Esophagus muscularis mucosa (tissue), 4 donors: ENCODE data around the gene FILIP1L. TPM values are rescaled to one million over a fixed set of nuclear protein-coding genes. Genes with fewer than 3 reads are reported as not detected.

ENCODE experiments used
- DNase-seq: peaks from one replicate; pipeline ENCODE4 v3.0.0-alpha.2; 2017; ENCODE audit errors: extremely low spot score
- H3K27ac ChIP-seq, 4 donors: fragments of 200-600 bp; sonication (generic); replicated peaks in 1 of 4; 1 replicate in 3 of 4; 2 replicates in 1 of 4; pipeline ENCODE4 v1.5.1; 2016 to 2019; ENCODE audit warnings: mild to moderate bottlenecking in 1 of 4
- H3K27me3 ChIP-seq, 4 donors: fragments of 200-600 bp; sonication (generic); one replicate each; pipeline versions ENCODE4 v1.5.1 to v1.6.0; 2016 to 2019
- H3K36me3 ChIP-seq, 4 donors: fragments of 200-600 bp; sonication (generic); one replicate each; pipeline ENCODE4 v1.5.1; 2016 to 2019
- H3K4me1 ChIP-seq, 4 donors: fragments of 200-600 bp; sonication (generic); one replicate each; pipeline ENCODE4 v1.5.1; 2016 to 2019
- H3K4me3 ChIP-seq, 4 donors: fragments of 200-600 bp; sonication (generic); 1 replicate in 2 of 4; 2 replicates in 2 of 4; pipeline ENCODE4 v1.5.1; 2016 to 2019; ENCODE audit warnings: mild to moderate bottlenecking in 4 of 4, moderate library complexity in 1 of 4
- H3K9me3 ChIP-seq, 4 donors: fragments of 200-600 bp; sonication (generic); 1 replicate in 3 of 4; 2 replicates in 1 of 4; pipeline ENCODE4 v1.5.1; 2016 to 2019
- CTCF ChIP-seq, 3 experiments: fragments of 200-600 bp in 2 of 3; fragments of 450-650 bp in 1 of 3; sonication (generic) in 2 of 3; IDR thresholded peaks; one replicate each; pipeline ENCODE4 v1.5.1; 2017 to 2019; ENCODE audit warnings: antibody characterized with exemption in 3 of 3, mild to moderate bottlenecking in 2 of 3, moderate library complexity in 1 of 3
- EP300 ChIP-seq: sonication (generic); formaldehyde crosslinking; IDR thresholded peaks from one replicate; pipeline ENCODE4 v1.6.1; 2017; ENCODE audit warnings: antibody characterized with exemption
- POLR2A ChIP-seq: fragments of 450-650 bp; IDR thresholded peaks from one replicate; pipeline ENCODE4 v1.6.1; 2017; ENCODE audit warnings: antibody characterized with exemption, moderate library complexity, mild to moderate bottlenecking, low read depth
- POLR2AphosphoS5 ChIP-seq, 2 donors: sonication (generic); formaldehyde crosslinking; IDR thresholded peaks; one replicate each; pipeline ENCODE4 v1.6.1; 2017; ENCODE audit warnings: antibody characterized with exemption in 2 of 2
- WGBS: methylation state at CpG from one replicate; pipeline ENCODE4 v1.1.5; 2018; 5-methylcytosine and 5-hydroxymethylcytosine counted together
- intact Hi-C: fragments of 100-400 bp; cut with DNase I; formaldehyde crosslinking; loops from one replicate; pipeline ENCODE4 v1.15.1; 2023
- total RNA-seq, 4 donors: library from RNA; depleted of rRNA; stranded (reverse); fragments of >200 nt; gene quantifications; one replicate each; pipeline versions ENCODE4 v1.1.0 to v1.2.1, GENCODE V29; 2016

Gene FILIP1L
- total RNA-seq, 4 donors from 2014 or later, result 120 to 134 (median 127) TPM

GRCh38 chr3:99921377-99921695 lies 193.0 kb downstream of the FILIP1L start:
- 96% methylated on average over 1 of the region's 1 CpG for WGBS
- DNase-seq, result no peak
- Histone ChIP-seq H3K27ac (peak overlapping the region; percentile 50 to 59 (median 52)), H3K9me3 (no peaks in the 10 kb centered on the region), H3K36me3 (no peaks in the 10 kb centered on the region), H3K4me1 (peaks cover 41 to 50% (median 46%) of the 10 kb centered on the region in 4 donors), H3K4me3 (no peak overlapping the region), H3K27me3 (no peaks in the 10 kb centered on the region)
- intact Hi-C loops, result no loop called here
- TF ChIP-seq POLR2A, result no peak
- TF ChIP-seq EP300, result no peak
- TF ChIP-seq POLR2AphosphoS5 (IDR thresholded peaks at IDR 0.05), result no peak
- no peak for TF ChIP-seq CTCF (IDR thresholded peaks at IDR 0.05)

GRCh38 chr3:99920481-99921376 lies 193.6 kb downstream of the FILIP1L start:
- no peak for TF ChIP-seq POLR2A
- TF ChIP-seq CTCF (IDR thresholded peaks at IDR 0.05), result no peak
- no peak for TF ChIP-seq EP300
- peak; percentile 19 to 28 for TF ChIP-seq POLR2AphosphoS5 (IDR thresholded peaks at IDR 0.05)
- Histone ChIP-seq H3K27ac (peak overlapping the region; percentile 50 to 59 (median 52)), H3K36me3 (no peaks in the 10 kb centered on the region), H3K4me3 (no peak overlapping the region), H3K9me3 (no peaks in the 10 kb centered on the region), H3K4me1 (peaks cover 37 to 45% (median 41%) of the 10 kb centered on the region in 4 donors), H3K27me3 (no peaks in the 10 kb centered on the region)
- WGBS, result 60% methylated on average over 10 of the region's 10 CpGs
- intact Hi-C loops, result no loop called here
- no peak for DNase-seq

- no peak for TF ChIP-seq CTCF (IDR thresholded peaks at IDR 0.05)
- no peak for TF ChIP-seq POLR2AphosphoS5 (IDR thresholded peaks at IDR 0.05)
- TF ChIP-seq POLR2A, result no peak
- no peak for TF ChIP-seq EP300
- Histone ChIP-seq H3K36me3 (no peaks in the 10 kb centered on the region), H3K9me3 (no peaks in the 10 kb centered on the region), H3K27ac (peak overlapping the region; percentile 50 to 59 (median 52)), H3K27me3 (no peaks in the 10 kb centered on the region), H3K4me3 (no peak overlapping the region), H3K4me1 (peaks cover 30 to 39% (median 35%) of the 10 kb centered on the region in 4 donors)
- intact Hi-C loops, result no loop called here
- no peak for DNase-seq
Measured at GRCh38 chr3:99919694-99920093, 194.6 kb downstream of the FILIP1L start.

GRCh38 chr3:99918715-99919114 lies 195.6 kb downstream of the FILIP1L start:
- intact Hi-C loops, result no loop called here
- Histone ChIP-seq H3K27ac (peak overlapping the region in 1 of 4 donors; percentile 59), H3K4me1 (peaks cover 30 to 39% (median 35%) of the 10 kb centered on the region in 4 donors), H3K27me3 (no peaks in the 10 kb centered on the region), H3K36me3 (no peaks in the 10 kb centered on the region), H3K4me3 (no peak overlapping the region), H3K9me3 (no peaks in the 10 kb centered on the region)
- no peak for DNase-seq
- TF ChIP-seq EP300, result no peak

- no peaks in the 10 kb centered on the region for H3K36me3 ChIP-seq
- no peak overlapping the region for H3K4me3 ChIP-seq
- intact Hi-C loops, result no loop called here
- H3K4me1 ChIP-seq, result peaks cover 20 to 32% (median 25%) of the 10 kb centered on the region in 4 donors
- WGBS, result 93% methylated on average over 3 of the region's 3 CpGs
- H3K9me3 ChIP-seq, result no peaks in the 10 kb centered on the region
- DNase-seq, result no peak
- no peak for TF ChIP-seq POLR2A
- H3K27ac ChIP-seq, result no peak overlapping the region
- H3K27me3 ChIP-seq, result no peaks in the 10 kb centered on the region
Measured at GRCh38 chr3:99915906-99916432, 198.3 kb downstream of the FILIP1L start.
